Esophagus squamous epithelium (tissue), 4 donors: ENCODE measurements around the gene DROSHA.

Experiments
- POLR2A ChIP-seq, 4 donors: fragments of 450-650 bp; IDR thresholded peaks; one replicate each; pipeline ENCODE4 v1.6.1; 2017; ENCODE audit warnings: antibody characterized with exemption in 4 of 4, mild to moderate bottlenecking in 4 of 4, moderate library complexity in 3 of 4
- TF ChIP-seq, protein P1 (sequence below), 6 experiments: fragments of 450-650 bp in 4 of 6; fragments of 200-600 bp in 2 of 6; sonication (generic) in 2 of 6; IDR thresholded peaks; one replicate each; pipeline ENCODE4 v1.5.1; 2016 to 2019; ENCODE audit warnings: antibody characterized with exemption in 6 of 6, mild to moderate bottlenecking in 4 of 6, moderate library complexity in 4 of 6

GRCh38 chr5:31412324-31412723, 119.6 kb downstream of the DROSHA start:
- TF ChIP-seq, protein P1, sequence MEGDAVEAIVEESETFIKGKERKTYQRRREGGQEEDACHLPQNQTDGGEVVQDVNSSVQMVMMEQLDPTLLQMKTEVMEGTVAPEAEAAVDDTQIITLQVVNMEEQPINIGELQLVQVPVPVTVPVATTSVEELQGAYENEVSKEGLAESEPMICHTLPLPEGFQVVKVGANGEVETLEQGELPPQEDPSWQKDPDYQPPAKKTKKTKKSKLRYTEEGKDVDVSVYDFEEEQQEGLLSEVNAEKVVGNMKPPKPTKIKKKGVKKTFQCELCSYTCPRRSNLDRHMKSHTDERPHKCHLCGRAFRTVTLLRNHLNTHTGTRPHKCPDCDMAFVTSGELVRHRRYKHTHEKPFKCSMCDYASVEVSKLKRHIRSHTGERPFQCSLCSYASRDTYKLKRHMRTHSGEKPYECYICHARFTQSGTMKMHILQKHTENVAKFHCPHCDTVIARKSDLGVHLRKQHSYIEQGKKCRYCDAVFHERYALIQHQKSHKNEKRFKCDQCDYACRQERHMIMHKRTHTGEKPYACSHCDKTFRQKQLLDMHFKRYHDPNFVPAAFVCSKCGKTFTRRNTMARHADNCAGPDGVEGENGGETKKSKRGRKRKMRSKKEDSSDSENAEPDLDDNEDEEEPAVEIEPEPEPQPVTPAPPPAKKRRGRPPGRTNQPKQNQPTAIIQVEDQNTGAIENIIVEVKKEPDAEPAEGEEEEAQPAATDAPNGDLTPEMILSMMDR (IDR thresholded peaks at IDR 0.05) = no peak
- no peak for TF ChIP-seq POLR2A (IDR thresholded peaks at IDR 0.05)
